ES-I3 (cell line): Measurements from ENCODE around the gene SYNE2.
"Not testable (repeated sequence)": the region's sequence is repeated elsewhere in the genome, so short reads cannot be mapped to it uniquely, and the experiment has no call there.

Source experiments
- H3K36me3 ChIP-seq: 2 replicates; pipeline ENCODE4 v1.6.1; 2013; ENCODE audit warnings: mild to moderate bottlenecking, low read length, control low read depth, moderate library complexity; ENCODE audit not compliant: insufficient read depth
- H3K4me1 ChIP-seq: 2 replicates; pipeline ENCODE4 v1.6.1; 2013; ENCODE audit warnings: mild to moderate bottlenecking, control low read depth, low read length; ENCODE audit not compliant: insufficient read depth
- H3K9ac ChIP-seq: 2 replicates; pipeline ENCODE4 v1.6.1; 2013; ENCODE audit warnings: low read depth, mild to moderate bottlenecking, low read length, moderate library complexity
- H3K9me3 ChIP-seq: 2 replicates; pipeline ENCODE4 v1.6.1; 2013; ENCODE audit warnings: mild to moderate bottlenecking, low read length, moderate library complexity; ENCODE audit not compliant: control insufficient read depth, insufficient read depth

Gene SYNE2, protein sequence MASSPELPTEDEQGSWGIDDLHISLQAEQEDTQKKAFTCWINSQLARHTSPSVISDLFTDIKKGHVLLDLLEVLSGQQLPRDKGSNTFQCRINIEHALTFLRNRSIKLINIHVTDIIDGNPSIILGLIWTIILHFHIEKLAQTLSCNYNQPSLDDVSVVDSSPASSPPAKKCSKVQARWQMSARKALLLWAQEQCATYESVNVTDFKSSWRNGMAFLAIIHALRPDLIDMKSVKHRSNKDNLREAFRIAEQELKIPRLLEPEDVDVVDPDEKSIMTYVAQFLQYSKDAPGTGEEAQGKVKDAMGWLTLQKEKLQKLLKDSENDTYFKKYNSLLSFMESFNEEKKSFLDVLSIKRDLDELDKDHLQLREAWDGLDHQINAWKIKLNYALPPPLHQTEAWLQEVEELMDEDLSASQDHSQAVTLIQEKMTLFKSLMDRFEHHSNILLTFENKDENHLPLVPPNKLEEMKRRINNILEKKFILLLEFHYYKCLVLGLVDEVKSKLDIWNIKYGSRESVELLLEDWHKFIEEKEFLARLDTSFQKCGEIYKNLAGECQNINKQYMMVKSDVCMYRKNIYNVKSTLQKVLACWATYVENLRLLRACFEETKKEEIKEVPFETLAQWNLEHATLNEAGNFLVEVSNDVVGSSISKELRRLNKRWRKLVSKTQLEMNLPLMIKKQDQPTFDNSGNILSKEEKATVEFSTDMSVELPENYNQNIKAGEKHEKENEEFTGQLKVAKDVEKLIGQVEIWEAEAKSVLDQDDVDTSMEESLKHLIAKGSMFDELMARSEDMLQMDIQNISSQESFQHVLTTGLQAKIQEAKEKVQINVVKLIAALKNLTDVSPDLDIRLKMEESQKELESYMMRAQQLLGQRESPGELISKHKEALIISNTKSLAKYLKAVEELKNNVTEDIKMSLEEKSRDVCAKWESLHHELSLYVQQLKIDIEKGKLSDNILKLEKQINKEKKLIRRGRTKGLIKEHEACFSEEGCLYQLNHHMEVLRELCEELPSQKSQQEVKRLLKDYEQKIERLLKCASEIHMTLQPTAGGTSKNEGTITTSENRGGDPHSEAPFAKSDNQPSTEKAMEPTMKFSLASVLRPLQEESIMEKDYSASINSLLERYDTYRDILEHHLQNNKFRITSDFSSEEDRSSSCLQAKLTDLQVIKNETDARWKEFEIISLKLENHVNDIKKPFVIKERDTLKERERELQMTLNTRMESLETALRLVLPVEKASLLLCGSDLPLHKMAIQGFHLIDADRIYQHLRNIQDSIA (N-terminal part only)

GRCh38 chr14:63852817-63853731 lies at the start of gene SYNE2:
SYNE2 (plus strand) TSS chr14:63853004; CDS start chr14:63909149, 56,145 bp downstream.
- H3K36me3 ChIP-seq, result no peaks in the 10 kb centered on the region

DNA sequence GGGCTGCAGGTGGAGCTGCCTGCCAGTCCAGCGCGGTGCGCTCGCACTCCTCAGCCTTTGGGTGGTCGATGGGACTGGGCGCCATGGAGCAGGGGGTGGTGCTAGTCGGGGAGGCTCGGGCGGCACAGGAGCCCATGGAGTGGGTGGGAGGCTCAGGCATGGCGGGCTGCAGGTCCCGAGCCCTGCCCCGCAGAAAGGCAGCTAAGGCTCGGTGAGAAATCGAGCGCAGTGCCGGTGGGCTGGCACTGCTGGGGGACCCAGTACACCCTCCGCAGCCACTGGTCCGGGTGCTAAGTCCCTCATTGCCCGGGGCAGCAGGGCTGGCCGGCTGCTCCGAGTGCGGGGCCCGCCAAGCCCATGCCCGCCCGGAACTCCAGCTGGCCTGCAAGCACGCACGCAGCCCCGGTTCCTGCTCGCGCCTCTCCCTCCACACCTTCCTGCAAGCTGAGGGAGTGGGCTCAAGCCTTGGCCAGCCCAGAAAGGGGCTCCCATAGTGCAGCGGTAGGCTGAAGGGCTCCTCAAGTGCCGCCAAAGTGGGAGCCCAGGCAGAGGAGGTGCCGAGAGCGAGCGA lies 49.5 kb upstream of the SYNE2 start:
- H3K9ac ChIP-seq, H3K9me3 ChIP-seq, H3K36me3 ChIP-seq, H3K4me1 ChIP-seq: not testable (repeated sequence)

More at GRCh38 chr14:63852817-63853731, at the start of gene SYNE2:
- H3K9me3 ChIP-seq, result no peaks in the 10 kb centered on the region
- H3K9ac ChIP-seq, result peak within 1 kb of the TSS; percentile 70
- H3K4me1 ChIP-seq, result no peaks in the 10 kb centered on the region

GRCh38 chr14:63806064-63806463 lies 46.7 kb upstream of the SYNE2 start:
- H3K4me1 ChIP-seq, H3K9me3 ChIP-seq, H3K36me3 ChIP-seq, H3K9ac ChIP-seq: not testable (repeated sequence)

- not testable (repeated sequence) for H3K36me3 ChIP-seq, H3K9ac ChIP-seq, H3K9me3 ChIP-seq, H3K4me1 ChIP-seq
Measured at GRCh38 chr14:63811692-63812091, 41.1 kb upstream of the SYNE2 start.

DNA sequence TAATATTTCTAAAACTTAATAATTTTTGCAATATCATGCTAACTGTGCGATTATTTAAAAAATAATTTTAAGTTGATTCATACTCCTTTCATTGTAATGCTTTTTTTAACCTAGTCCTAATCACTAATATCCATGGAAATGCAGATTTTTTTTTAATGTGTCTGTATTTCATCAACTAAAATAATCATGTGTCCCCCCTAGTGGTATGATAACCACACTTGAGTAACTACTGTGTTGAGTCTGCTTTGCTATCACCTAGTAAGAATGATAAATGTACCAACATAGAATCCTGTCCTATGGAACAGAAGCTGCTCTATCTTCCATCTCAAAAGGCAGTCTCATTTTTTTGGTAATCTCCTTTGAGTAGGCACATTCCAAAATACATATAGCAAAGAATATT lies 19.1 kb upstream of the SYNE2 start:
- Histone ChIP-seq H3K4me1 (no peaks in the 10 kb centered on the region), H3K36me3 (no peaks in the 10 kb centered on the region), H3K9me3 (no peaks in the 10 kb centered on the region), H3K9ac (no peak overlapping the region)

- no peaks in the 10 kb centered on the region for H3K36me3 ChIP-seq
- no peaks in the 10 kb centered on the region for H3K4me1 ChIP-seq
- H3K9ac ChIP-seq, result no peak overlapping the region
- H3K9me3 ChIP-seq, result 0 out of 2 replicates have a peak, but pooled peaks cover 2% of the 10 kb centered on the region
Measured at GRCh38 chr14:63840981-63841380, 11.8 kb upstream of the SYNE2 start.

- no peak overlapping the region for H3K9ac ChIP-seq
- 0 out of 2 replicates have a peak, but pooled peaks cover 2% of the 10 kb centered on the region for H3K9me3 ChIP-seq
- H3K4me1 ChIP-seq, result no peaks in the 10 kb centered on the region
- no peaks in the 10 kb centered on the region for H3K36me3 ChIP-seq
Measured at GRCh38 chr14:63843796-63844195, 9.0 kb upstream of the SYNE2 start.

GRCh38 chr14:63848890-63849289 lies 3.9 kb upstream of the SYNE2 start:
- no peaks in the 10 kb centered on the region for H3K9me3 ChIP-seq
- H3K9ac ChIP-seq, result no peak overlapping the region
- no peaks in the 10 kb centered on the region for H3K4me1 ChIP-seq
- no peaks in the 10 kb centered on the region for H3K36me3 ChIP-seq

DNA sequence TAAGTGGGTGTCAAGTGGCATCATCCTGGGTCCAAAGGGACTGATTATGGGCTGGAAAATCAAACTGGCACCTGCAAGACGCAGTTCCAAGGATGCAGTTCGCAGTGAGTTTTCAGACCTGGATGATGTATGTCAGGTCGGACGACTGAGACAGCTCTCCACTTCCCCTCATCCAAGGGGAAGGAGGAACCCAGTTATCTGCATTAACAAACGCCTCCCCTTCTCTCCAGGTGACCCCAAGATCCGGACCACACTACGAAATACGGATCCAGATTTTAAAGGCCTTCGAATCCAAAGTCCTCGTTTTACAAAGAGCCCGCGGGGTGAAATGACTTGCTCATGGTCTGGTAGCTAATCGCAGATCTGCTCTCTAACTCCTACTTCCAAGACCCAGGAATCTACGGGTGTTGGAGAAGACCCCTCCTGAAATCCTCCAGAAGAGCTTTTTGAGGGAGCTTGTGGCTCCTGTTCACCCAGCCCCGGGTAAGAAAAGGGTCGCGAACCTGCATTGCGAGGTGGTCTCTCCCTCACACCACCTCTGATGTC lies 460 bp upstream of the SYNE2 start:
- Histone ChIP-seq H3K9ac (peak overlapping the region; percentile 70), H3K9me3 (no peaks in the 10 kb centered on the region), H3K36me3 (no peaks in the 10 kb centered on the region), H3K4me1 (no peaks in the 10 kb centered on the region)

DNA sequence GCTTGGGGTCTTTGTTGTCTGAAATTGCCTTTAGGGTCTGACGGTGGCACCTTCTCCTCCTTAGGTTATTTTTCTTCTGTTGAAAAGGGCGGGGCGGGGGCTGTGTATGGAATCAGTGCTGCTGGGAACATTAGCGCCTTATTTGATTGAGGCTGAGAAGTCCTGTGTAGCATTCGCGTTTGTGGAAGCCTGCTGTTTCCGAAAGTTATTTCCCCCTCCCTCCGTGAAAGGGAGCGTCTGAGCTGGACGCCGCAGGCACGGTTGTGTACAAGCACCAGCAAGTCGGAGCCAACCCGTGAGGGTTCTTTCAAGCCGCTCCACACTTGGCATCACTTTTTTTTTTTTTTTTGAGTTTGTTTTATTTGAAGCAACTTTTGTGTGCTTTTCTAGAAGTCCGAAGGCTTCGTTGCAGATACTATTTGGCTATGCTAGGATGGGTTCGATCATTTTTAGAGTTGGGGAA lies 1.1 kb downstream of the SYNE2 start:
- no peaks in the 10 kb centered on the region for H3K4me1 ChIP-seq
- H3K9me3 ChIP-seq, result no peaks in the 10 kb centered on the region
- H3K9ac ChIP-seq, result peak overlapping the region; percentile 70

DNA sequence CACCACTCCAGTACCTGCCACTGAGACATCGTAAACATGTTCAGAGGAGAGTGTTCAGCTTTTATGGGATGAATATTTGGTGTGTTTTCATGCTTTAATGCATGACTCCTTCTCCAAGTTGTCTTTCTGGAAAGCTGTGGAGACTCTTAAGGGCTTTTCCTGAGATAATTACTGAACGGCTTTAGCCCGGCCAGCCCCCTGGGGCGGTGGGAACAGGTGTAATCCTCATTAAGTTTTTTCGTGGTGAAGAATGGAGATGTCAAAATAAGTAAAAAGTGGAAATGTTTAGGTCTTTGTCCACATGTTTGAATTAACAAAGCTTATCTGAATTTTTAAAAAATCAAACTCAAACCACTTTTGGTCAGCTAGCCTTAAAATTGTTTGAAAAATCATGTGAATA lies 1.5 kb downstream of the SYNE2 start:
- no peaks in the 10 kb centered on the region for H3K4me1 ChIP-seq
- H3K9ac ChIP-seq, result peak overlapping the region; percentile 70
- H3K36me3 ChIP-seq, result no peaks in the 10 kb centered on the region
- H3K9me3 ChIP-seq, result no peaks in the 10 kb centered on the region

More for the DNA sequence above, 1.1 kb downstream of the SYNE2 start:
- no peaks in the 10 kb centered on the region for H3K36me3 ChIP-seq

DNA sequence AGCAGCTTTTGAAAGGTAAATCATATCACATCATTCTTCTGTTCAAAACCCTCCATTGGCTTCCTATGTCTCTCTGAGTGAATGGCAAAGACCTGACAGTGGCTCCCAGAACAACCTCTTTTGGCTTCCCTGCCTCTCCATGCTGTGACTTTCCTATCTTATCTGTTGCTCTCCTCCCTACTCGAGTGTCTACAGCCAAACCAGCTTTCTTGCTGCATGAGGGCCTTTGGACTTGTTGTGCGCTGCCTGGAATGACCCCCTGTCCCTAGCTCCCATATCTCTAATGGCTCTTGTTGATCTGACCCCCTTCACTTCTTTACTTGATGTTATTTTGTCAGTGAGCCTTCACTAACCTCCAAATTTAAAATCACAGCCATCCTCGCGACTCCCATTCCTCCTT lies 2.5 kb downstream of the SYNE2 start:
- Histone ChIP-seq H3K9ac (no peak overlapping the region), H3K4me1 (0 out of 2 replicates have a peak, but pooled peaks cover 3% of the 10 kb centered on the region), H3K36me3 (no peaks in the 10 kb centered on the region), H3K9me3 (no peaks in the 10 kb centered on the region)
